ENCODE results near the gene ITPK1. TPM values are rescaled to one million over a fixed set of nuclear protein-coding genes. Genes with fewer than 3 reads are reported as not detected.
A peak's percentile ranks its signal among the peaks of the same experiment; 100 is the strongest.

The ITPK1 gene
- polyA plus RNA-seq, 2 donors: 15.8 to 22.4 TPM

GRCh38 chr14:93041830-93042229 lies 73.9 kb downstream of the ITPK1 start:
- 97 to 98% methylated on average over 3 of the region's 3 CpGs for WGBS, 2 donors
- no peaks in the 10 kb centered on the region for H3K9me3 ChIP-seq (ENCODE audit: control insufficient read depth in 2 of 2, insufficient read depth in 1 of 2, low read depth in 1 of 2, low read length in 1 of 2)
- H3K27ac ChIP-seq (ENCODE audit: low read depth in 2 of 2, low read length in 1 of 2): peak overlapping the region in 1 of 2 donors; percentile 47
- H3K36me3 ChIP-seq (ENCODE audit: control insufficient read depth in 2 of 2, insufficient read depth in 2 of 2, low read length in 1 of 2): no peaks in the 10 kb centered on the region
- no peak overlapping the region for H3K4me3 ChIP-seq (ENCODE audit: low read depth in 1 of 2, low read length in 2 of 2)
- H3K4me1 ChIP-seq (ENCODE audit: control insufficient read depth in 2 of 2, insufficient read depth in 2 of 2, low read length in 1 of 2): peaks cover 2 to 20% of the 10 kb centered on the region in 2 donors
- no peaks in the 10 kb centered on the region for H3K27me3 ChIP-seq (ENCODE audit: control insufficient read depth in 1 of 2, insufficient read depth in 2 of 2, low read length in 2 of 2)

- 84 to 89% methylated on average over 5 of the region's 5 CpGs for WGBS, 2 donors
- peaks cover 4 to 17% of the 10 kb centered on the region in 2 donors for H3K4me1 ChIP-seq (ENCODE audit: control insufficient read depth in 2 of 2, insufficient read depth in 2 of 2, low read length in 1 of 2)
- no peak overlapping the region for H3K4me3 ChIP-seq (ENCODE audit: low read depth in 1 of 2, low read length in 2 of 2)
- H3K27ac ChIP-seq (ENCODE audit: low read depth in 2 of 2, low read length in 1 of 2): peak overlapping the region; percentile 65 to 82
- no peaks in the 10 kb centered on the region for H3K27me3 ChIP-seq (ENCODE audit: control insufficient read depth in 1 of 2, insufficient read depth in 2 of 2, low read length in 2 of 2)
- H3K36me3 ChIP-seq (ENCODE audit: control insufficient read depth in 2 of 2, insufficient read depth in 2 of 2, low read length in 1 of 2): no peaks in the 10 kb centered on the region
- no peaks in the 10 kb centered on the region for H3K9me3 ChIP-seq (ENCODE audit: control insufficient read depth in 2 of 2, insufficient read depth in 1 of 2, low read depth in 1 of 2, low read length in 1 of 2)
These were observed 74.7 kb downstream of the ITPK1 start for GRCh38 chr14:93040982-93041381.

- Histone ChIP-seq H3K36me3 (ENCODE audit: control insufficient read depth in 2 of 2, insufficient read depth in 2 of 2, low read length in 1 of 2) (no peaks in the 10 kb centered on the region), H3K9me3 (ENCODE audit: control insufficient read depth in 2 of 2, insufficient read depth in 1 of 2, low read depth in 1 of 2, low read length in 1 of 2) (no peaks in the 10 kb centered on the region), H3K4me1 (ENCODE audit: control insufficient read depth in 2 of 2, insufficient read depth in 2 of 2, low read length in 1 of 2) (peaks cover 5 to 21% of the 10 kb centered on the region in 2 donors), H3K27ac (ENCODE audit: low read depth in 2 of 2, low read length in 1 of 2) (peak overlapping the region; percentile 65 to 82), H3K4me3 (ENCODE audit: low read depth in 1 of 2, low read length in 2 of 2) (no peak overlapping the region), H3K27me3 (ENCODE audit: control insufficient read depth in 1 of 2, insufficient read depth in 2 of 2, low read length in 2 of 2) (no peaks in the 10 kb centered on the region)
- WGBS, 2 donors: 44 to 51% methylated on average over 5 of the region's 5 CpGs
These were observed 75.3 kb downstream of the ITPK1 start for GRCh38 chr14:93040443-93040842.

DNA sequence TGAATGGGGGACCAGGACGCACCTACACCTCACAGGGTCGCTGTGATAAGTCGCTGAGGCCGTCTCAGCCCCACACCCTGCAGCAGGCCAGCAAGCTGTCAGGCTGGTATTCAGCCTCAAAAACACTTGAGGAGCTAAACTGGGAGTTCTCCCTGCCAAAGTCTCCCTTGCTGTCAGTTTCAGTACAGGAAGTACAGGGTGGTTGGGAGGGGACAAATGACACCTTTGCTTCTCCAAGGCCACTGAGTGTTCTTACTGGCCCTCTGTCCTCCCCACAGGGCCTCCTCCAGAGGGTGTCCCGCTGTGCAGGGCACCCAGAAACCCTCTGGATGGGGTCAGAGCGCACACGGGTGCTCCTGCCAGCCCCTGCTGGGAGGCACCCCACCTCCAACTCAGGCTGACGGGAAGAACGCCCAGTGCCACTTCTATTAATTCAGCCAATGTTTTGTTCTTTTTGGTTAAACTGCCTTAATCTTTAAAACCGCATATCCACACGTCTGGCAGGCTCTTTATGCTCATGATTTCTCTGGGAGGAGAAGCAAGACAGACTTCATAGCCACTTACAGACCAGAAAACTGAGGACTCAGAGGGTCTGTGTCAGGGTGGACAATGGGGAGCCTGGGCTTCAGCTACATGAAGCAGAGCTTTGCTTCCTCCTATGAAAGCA lies 75.9 kb downstream of the ITPK1 start:
- H3K4me3 ChIP-seq (ENCODE audit: low read depth in 1 of 2, low read length in 2 of 2): no peak overlapping the region
- peaks cover 5 to 22% of the 10 kb centered on the region in 2 donors for H3K4me1 ChIP-seq (ENCODE audit: control insufficient read depth in 2 of 2, insufficient read depth in 2 of 2, low read length in 1 of 2)
- peak overlapping the region; percentile 65 to 82 for H3K27ac ChIP-seq (ENCODE audit: low read depth in 2 of 2, low read length in 1 of 2)
- H3K9me3 ChIP-seq (ENCODE audit: control insufficient read depth in 2 of 2, insufficient read depth in 1 of 2, low read depth in 1 of 2, low read length in 1 of 2): no peaks in the 10 kb centered on the region
- no peaks in the 10 kb centered on the region for H3K36me3 ChIP-seq (ENCODE audit: control insufficient read depth in 2 of 2, insufficient read depth in 2 of 2, low read length in 1 of 2)
- H3K27me3 ChIP-seq (ENCODE audit: control insufficient read depth in 1 of 2, insufficient read depth in 2 of 2, low read length in 2 of 2): no peaks in the 10 kb centered on the region
- WGBS, 2 donors: 68 to 73% methylated on average over 11 of the region's 11 CpGs

DNA sequence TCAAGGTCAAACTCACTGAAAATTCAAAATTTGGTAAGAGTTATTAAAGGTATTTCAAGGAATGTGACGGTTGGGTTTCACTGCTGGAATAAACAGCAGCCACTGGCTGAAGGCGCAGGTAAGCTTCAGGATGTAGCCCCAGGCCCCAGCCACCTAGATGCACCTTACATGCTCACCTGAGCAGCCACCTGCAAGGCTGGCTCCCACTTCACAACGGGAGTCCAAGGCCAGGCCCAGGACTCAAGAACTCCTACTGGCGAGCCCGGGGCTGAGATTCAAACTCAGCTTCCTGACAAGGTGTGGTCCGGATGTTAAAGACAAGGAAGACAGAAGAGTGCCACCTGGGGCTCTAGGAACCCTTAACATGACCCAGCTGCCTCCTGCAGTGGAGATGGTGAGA lies 78.4 kb downstream of the ITPK1 start:
- no peaks in the 10 kb centered on the region for H3K9me3 ChIP-seq (ENCODE audit: control insufficient read depth in 2 of 2, insufficient read depth in 1 of 2, low read depth in 1 of 2, low read length in 1 of 2)
- H3K4me1 ChIP-seq (ENCODE audit: control insufficient read depth in 2 of 2, insufficient read depth in 2 of 2, low read length in 1 of 2): peaks cover 10 to 17% of the 10 kb centered on the region in 2 donors
- H3K4me3 ChIP-seq (ENCODE audit: low read depth in 1 of 2, low read length in 2 of 2): no peak overlapping the region
- H3K27ac ChIP-seq (ENCODE audit: low read depth in 2 of 2, low read length in 1 of 2): peak overlapping the region in 1 of 2 donors; percentile 62
- H3K36me3 ChIP-seq (ENCODE audit: control insufficient read depth in 2 of 2, insufficient read depth in 2 of 2, low read length in 1 of 2): no peaks in the 10 kb centered on the region
- H3K27me3 ChIP-seq (ENCODE audit: control insufficient read depth in 1 of 2, insufficient read depth in 2 of 2, low read length in 2 of 2): no peaks in the 10 kb centered on the region
- WGBS, 2 donors: 66 to 74% methylated on average over 6 of the region's 6 CpGs

- WGBS, 2 donors: 63 to 66% methylated on average over 12 of the region's 12 CpGs
- no peaks in the 10 kb centered on the region for H3K36me3 ChIP-seq (ENCODE audit: control insufficient read depth in 2 of 2, insufficient read depth in 2 of 2, low read length in 1 of 2)
- peaks cover 10 to 18% of the 10 kb centered on the region in 2 donors for H3K4me1 ChIP-seq (ENCODE audit: control insufficient read depth in 2 of 2, insufficient read depth in 2 of 2, low read length in 1 of 2)
- no peaks in the 10 kb centered on the region for H3K9me3 ChIP-seq (ENCODE audit: control insufficient read depth in 2 of 2, insufficient read depth in 1 of 2, low read depth in 1 of 2, low read length in 1 of 2)
- no peaks in the 10 kb centered on the region for H3K27me3 ChIP-seq (ENCODE audit: control insufficient read depth in 1 of 2, insufficient read depth in 2 of 2, low read length in 2 of 2)
- peak overlapping the region; percentile 53 to 74 for H3K27ac ChIP-seq (ENCODE audit: low read depth in 2 of 2, low read length in 1 of 2)
- H3K4me3 ChIP-seq (ENCODE audit: low read depth in 1 of 2, low read length in 2 of 2): no peak overlapping the region
These were observed 78.9 kb downstream of the ITPK1 start for GRCh38 chr14:93036652-93037345.

DNA sequence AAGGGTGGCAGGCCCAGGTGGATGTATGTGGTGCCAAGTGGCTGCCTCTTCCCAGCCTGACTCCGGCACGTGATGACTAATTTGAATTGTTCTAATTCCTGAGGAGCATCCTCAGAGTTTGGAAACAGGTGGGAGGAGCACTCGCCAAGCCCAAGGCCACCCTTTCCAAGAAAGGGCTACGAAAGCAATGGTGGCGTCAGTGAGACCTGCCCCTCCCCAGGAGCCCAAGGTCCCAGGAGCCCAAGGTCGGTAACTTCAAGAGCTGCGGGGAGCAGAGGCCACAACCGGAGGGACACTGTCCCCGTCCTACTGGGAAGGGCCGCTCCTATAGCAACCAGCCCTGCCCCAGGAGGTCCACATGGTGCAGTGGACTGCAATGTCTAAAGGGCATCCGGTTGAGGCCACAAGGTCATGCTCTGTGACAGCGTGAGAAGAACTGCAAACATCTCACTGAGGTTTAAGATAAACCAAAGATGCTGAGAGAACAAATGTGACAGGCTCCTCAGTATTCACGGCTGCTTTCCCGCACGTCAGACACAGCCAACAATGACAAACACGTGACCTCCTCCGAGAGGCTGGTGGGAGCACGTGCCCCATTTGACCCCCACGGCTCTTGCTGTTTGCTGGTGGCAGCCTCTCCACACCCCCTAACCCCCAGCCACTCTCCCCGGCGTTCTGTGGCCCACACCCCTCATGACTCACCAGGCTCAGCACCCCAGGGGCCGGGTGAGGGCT lies 79.6 kb downstream of the ITPK1 start:
- WGBS, 2 donors: 62 to 67% methylated on average over 22 of the region's 22 CpGs
- Histone ChIP-seq H3K9me3 (ENCODE audit: control insufficient read depth in 2 of 2, insufficient read depth in 1 of 2, low read depth in 1 of 2, low read length in 1 of 2) (no peaks in the 10 kb centered on the region), H3K4me1 (ENCODE audit: control insufficient read depth in 2 of 2, insufficient read depth in 2 of 2, low read length in 1 of 2) (peaks cover 10 to 18% of the 10 kb centered on the region in 2 donors), H3K36me3 (ENCODE audit: control insufficient read depth in 2 of 2, insufficient read depth in 2 of 2, low read length in 1 of 2) (no peaks in the 10 kb centered on the region), H3K27ac (ENCODE audit: low read depth in 2 of 2, low read length in 1 of 2) (peak overlapping the region in 1 of 2 donors; percentile 74), H3K27me3 (ENCODE audit: control insufficient read depth in 1 of 2, insufficient read depth in 2 of 2, low read length in 2 of 2) (no peaks in the 10 kb centered on the region), H3K4me3 (ENCODE audit: low read depth in 1 of 2, low read length in 2 of 2) (no peak overlapping the region)

DNA sequence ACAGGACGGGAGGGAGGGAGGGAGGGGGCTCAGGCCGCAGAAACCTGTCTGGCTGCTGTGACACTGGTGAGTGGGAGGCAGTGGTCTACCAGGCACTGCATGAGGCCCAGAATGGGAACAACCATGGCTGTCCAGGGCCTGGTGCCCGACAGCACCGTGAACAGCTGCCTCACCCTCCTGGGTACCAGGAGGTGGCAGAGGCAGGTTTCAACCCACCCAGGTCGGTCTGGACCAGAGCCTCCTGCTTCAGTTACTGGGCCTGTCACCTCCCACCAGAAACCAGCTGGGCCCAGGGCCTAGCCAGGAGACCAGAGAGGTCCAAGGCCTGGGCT lies 80.2 kb downstream of the ITPK1 start:
- WGBS, 2 donors: 90 to 99% methylated on average over 5 of the region's 5 CpGs

GRCh38 chr14:93034671-93034994 lies 81.1 kb downstream of the ITPK1 start:
- no peak overlapping the region for H3K4me3 ChIP-seq (ENCODE audit: low read depth in 1 of 2, low read length in 2 of 2)
- WGBS, 2 donors: 75 to 85% methylated on average over 5 of the region's 5 CpGs
- H3K27me3 ChIP-seq (ENCODE audit: control insufficient read depth in 1 of 2, insufficient read depth in 2 of 2, low read length in 2 of 2): no peaks in the 10 kb centered on the region
- peaks cover 10 to 16% of the 10 kb centered on the region in 2 donors for H3K4me1 ChIP-seq (ENCODE audit: control insufficient read depth in 2 of 2, insufficient read depth in 2 of 2, low read length in 1 of 2)
- H3K27ac ChIP-seq (ENCODE audit: low read depth in 2 of 2, low read length in 1 of 2): peak overlapping the region in 1 of 2 donors; percentile 34
- H3K9me3 ChIP-seq (ENCODE audit: control insufficient read depth in 2 of 2, insufficient read depth in 1 of 2, low read depth in 1 of 2, low read length in 1 of 2): no peaks in the 10 kb centered on the region
- H3K36me3 ChIP-seq (ENCODE audit: control insufficient read depth in 2 of 2, insufficient read depth in 2 of 2, low read length in 1 of 2): no peaks in the 10 kb centered on the region

More for the DNA sequence above, 80.2 kb downstream of the ITPK1 start:
- Histone ChIP-seq H3K4me1 (ENCODE audit: control insufficient read depth in 2 of 2, insufficient read depth in 2 of 2, low read length in 1 of 2) (peaks cover 10 to 17% of the 10 kb centered on the region in 2 donors), H3K27ac (ENCODE audit: low read depth in 2 of 2, low read length in 1 of 2) (peak overlapping the region in 1 of 2 donors; percentile 69), H3K27me3 (ENCODE audit: control insufficient read depth in 1 of 2, insufficient read depth in 2 of 2, low read length in 2 of 2) (no peaks in the 10 kb centered on the region), H3K4me3 (ENCODE audit: low read depth in 1 of 2, low read length in 2 of 2) (no peak overlapping the region), H3K9me3 (ENCODE audit: control insufficient read depth in 2 of 2, insufficient read depth in 1 of 2, low read depth in 1 of 2, low read length in 1 of 2) (no peaks in the 10 kb centered on the region), H3K36me3 (ENCODE audit: control insufficient read depth in 2 of 2, insufficient read depth in 2 of 2, low read length in 1 of 2) (no peaks in the 10 kb centered on the region)

Measured in esophagus (tissue), 2 donors.